H1 (cell line): ENCODE results near the gene LRP11. TPM values are rescaled to one million over a fixed set of nuclear protein-coding genes. Genes with fewer than 3 reads are reported as not detected.

Source experiments
- CTCF ChIA-PET: fragments of 300-600 bp; sonication (Branson Sonifier 250); formaldehyde crosslinking; loops from one replicate; lab custom pipeline; 2021; ENCODE audit not compliant: partially characterized antibody; lab: Charles Lee
- POLR2A ChIA-PET: fragments of 300-600 bp; sonication (Branson Sonifier 250); formaldehyde crosslinking; loops from one replicate; lab custom pipeline; 2021; ENCODE audit warnings: inconsistent platforms; ENCODE audit not compliant: partially characterized antibody; lab: Charles Lee
- DNase-seq, 2 experiments: peaks; one replicate each; pipeline versions ENCODE4 v3.0.0 to v3.0.0-alpha.2; 2010 to 2022; ENCODE audit warnings: low spot score in 2 of 2, low read depth in 1 of 2, mixed read lengths in 1 of 2
- FAIRE-seq: peaks from 2 replicates; lab custom pipeline; 2011; peaks lifted over from hg19 to GRCh38; lab: Jason Lieb, UNC
- H2AFZ ChIP-seq: 2 replicates; pipeline ENCODE4 v1.8.1; 2012; ENCODE audit warnings: low read length, inconsistent platforms
- H2AK5ac ChIP-seq: 2 replicates; pipeline ENCODE4 v1.6.1; 2013; ENCODE audit warnings: low read depth, low read length
- H2BK120ac ChIP-seq: replicated peaks from 2 replicates; pipeline ENCODE3; 2013; ENCODE audit warnings: low read depth, low read length, inconsistent platforms
- H2BK12ac ChIP-seq: 2 replicates; pipeline ENCODE4 v1.6.1; 2013; ENCODE audit warnings: low read depth, low read length
- H2BK15ac ChIP-seq: 2 replicates; pipeline ENCODE4 v1.6.1; 2013; ENCODE audit warnings: low read length
- H2BK20ac ChIP-seq: 2 replicates; pipeline ENCODE4 v1.6.1; 2013; ENCODE audit warnings: low read length
- H2BK5ac ChIP-seq: 2 replicates; pipeline ENCODE4 v1.6.1; 2013; ENCODE audit warnings: low read depth, low read length
- H3K14ac ChIP-seq: 2 replicates; pipeline ENCODE4 v1.6.1; 2013; ENCODE audit warnings: inconsistent platforms; ENCODE audit not compliant: insufficient read length
- H3K18ac ChIP-seq: 2 replicates; pipeline ENCODE4 v1.6.1; 2013; ENCODE audit warnings: low read length; ENCODE audit errors: extremely low read depth
- H3K23ac ChIP-seq: 2 replicates; pipeline ENCODE4 v1.6.1; 2013; ENCODE audit warnings: inconsistent platforms; ENCODE audit not compliant: insufficient read length
- H3K23me2 ChIP-seq: 2 replicates; pipeline ENCODE4 v1.6.1; 2013; ENCODE audit warnings: low read depth, low read length
- H3K27ac ChIP-seq: 2 replicates; pipeline ENCODE4 v1.6.1; 2011; ENCODE audit warnings: low read depth, low read length, inconsistent platforms
- H3K27me3 ChIP-seq, 4 experiments: replicated peaks in 1 of 4; 1 replicate in 1 of 4; 2 replicates in 3 of 4; pipeline versions ENCODE4 v1.6.1 to v1.8.1; 2011 to 2013; ENCODE audit warnings: low read length in 3 of 4, mild to moderate bottlenecking in 3 of 4, inconsistent platforms in 2 of 4, mixed read lengths in 2 of 4, moderate library complexity in 1 of 4; ENCODE audit not compliant: control insufficient read depth in 3 of 4, insufficient read depth in 3 of 4; ENCODE audit errors: extremely low read depth in 1 of 4
- H3K36me3 ChIP-seq, 4 experiments: 2 replicates each; pipeline versions ENCODE4 v1.6.1 to v1.8.1; 2011 to 2013; ENCODE audit warnings: mild to moderate bottlenecking in 4 of 4, low read length in 3 of 4, moderate library complexity in 2 of 4, control low read depth in 1 of 4, inconsistent platforms in 1 of 4; ENCODE audit not compliant: insufficient read depth in 4 of 4, control insufficient read depth in 2 of 4
- H3K4ac ChIP-seq: replicated peaks from 2 replicates; pipeline ENCODE3; 2013; ENCODE audit warnings: low read length, low read depth, mixed read lengths, inconsistent platforms; ENCODE audit not compliant: insufficient read length
- H3K4me1 ChIP-seq, 4 experiments: replicated peaks in 1 of 4; 1 replicate in 1 of 4; 2 replicates in 3 of 4; pipeline versions ENCODE4 v1.6.1 to v1.8.1; 2011 to 2013; ENCODE audit warnings: low read length in 3 of 4, inconsistent platforms in 2 of 4, mixed read lengths in 1 of 4; ENCODE audit not compliant: insufficient read depth in 4 of 4, control insufficient read depth in 3 of 4
- H3K4me2 ChIP-seq, 2 experiments: 2 replicates each; pipeline versions ENCODE4 v1.6.1 to v1.8.1; 2011 to 2013; ENCODE audit warnings: low read depth in 2 of 2, low read length in 2 of 2, control low read depth in 1 of 2, inconsistent platforms in 1 of 2, mild to moderate bottlenecking in 1 of 2; ENCODE audit not compliant: insufficient read depth in 1 of 2
- H3K4me3 ChIP-seq, 4 experiments: fragments of 200-600, 300-600 bp in 1 of 4; sonication (generic), shearing (Covaris generic), sonication (Bioruptor Twin) in 1 of 4; 2 replicates each; pipeline versions ENCODE4 v1.5.1 to v1.8.1; 2011 to 2016; ENCODE audit warnings: low read length in 4 of 4, low read depth in 3 of 4, control low read depth in 2 of 4, inconsistent platforms in 2 of 4, mild to moderate bottlenecking in 2 of 4, mixed read lengths in 1 of 4, moderate library complexity in 1 of 4; ENCODE audit not compliant: insufficient read depth in 2 of 4; ENCODE audit errors: extremely low read depth in 1 of 4
- H3K56ac ChIP-seq: replicated peaks from 2 replicates; pipeline ENCODE3; 2013; ENCODE audit warnings: low read depth, mild to moderate bottlenecking, mixed read lengths, low read length, inconsistent platforms; ENCODE audit not compliant: insufficient read length
- H3K79me1 ChIP-seq: 2 replicates; pipeline ENCODE4 v1.6.1; 2013; ENCODE audit warnings: low read depth, low read length, control low read depth
- H3K79me2 ChIP-seq, 2 experiments: 2 replicates each; pipeline versions ENCODE4 v1.6.1 to v1.8.1; 2012 to 2013; ENCODE audit warnings: low read length in 2 of 2, mild to moderate bottlenecking in 2 of 2, inconsistent platforms in 1 of 2; ENCODE audit not compliant: insufficient read depth in 2 of 2, control insufficient read depth in 1 of 2
- H3K9ac ChIP-seq, 4 experiments: replicated peaks in 1 of 4; 1 replicate in 1 of 4; 2 replicates in 3 of 4; pipeline versions ENCODE4 v1.6.1 to v1.8.1; 2011 to 2013; ENCODE audit warnings: low read depth in 3 of 4, low read length in 3 of 4, control low read depth in 2 of 4, mild to moderate bottlenecking in 2 of 4, moderate library complexity in 2 of 4, inconsistent platforms in 1 of 4; ENCODE audit errors: extremely low read depth in 1 of 4
- H3K9me3 ChIP-seq, 2 experiments: 2 replicates each; pipeline versions ENCODE4 v1.6.1 to v1.8.1; 2012 to 2013; ENCODE audit warnings: mild to moderate bottlenecking in 2 of 2, moderate library complexity in 2 of 2, control low read depth in 1 of 2, inconsistent platforms in 1 of 2, low read depth in 1 of 2, low read length in 1 of 2, mixed read lengths in 1 of 2; ENCODE audit not compliant: insufficient read depth in 2 of 2
- H4K20me1 ChIP-seq, 2 experiments: replicated peaks in 1 of 2; 2 replicates each; pipeline versions ENCODE3 to v1.8.1; 2011 to 2013; ENCODE audit warnings: inconsistent platforms in 2 of 2, low read length in 2 of 2, mild to moderate bottlenecking in 1 of 2; ENCODE audit not compliant: insufficient read depth in 2 of 2, control insufficient read depth in 1 of 2
- H4K5ac ChIP-seq: 2 replicates; pipeline ENCODE4 v1.6.1; 2013; ENCODE audit warnings: low read length, low read depth, mixed read lengths, inconsistent platforms; ENCODE audit not compliant: insufficient read length
- H4K8ac ChIP-seq: 2 replicates; pipeline ENCODE4 v1.8.0; 2013; ENCODE audit warnings: mild to moderate bottlenecking, moderate library complexity, low read length, inconsistent platforms; ENCODE audit not compliant: insufficient read depth; ENCODE audit errors: extremely low read depth
- H4K91ac ChIP-seq: replicated peaks from 2 replicates; pipeline ENCODE3; 2013; ENCODE audit warnings: low read length, mixed read lengths, inconsistent platforms; ENCODE audit not compliant: insufficient read length
- BACH1 ChIP-seq: IDR thresholded peaks from 2 replicates; pipeline ENCODE4 v1.6.1; 2012; ENCODE audit warnings: low read length, improper control_type of control experiment
- BCL11A ChIP-seq, 2 experiments: IDR thresholded peaks; one replicate each; pipeline ENCODE4 v1.6.1; 2011; ENCODE audit warnings: low read depth in 2 of 2, low read length in 2 of 2, mild to moderate bottlenecking in 2 of 2
- CTBP2 ChIP-seq: IDR thresholded peaks from 2 replicates; pipeline ENCODE4 v1.7.0; 2011; ENCODE audit warnings: borderline replicate concordance, mild to moderate bottlenecking, moderate library complexity, mixed read lengths, low read length; ENCODE audit not compliant: insufficient read depth, insufficient read length
- EP300 ChIP-seq, 2 experiments: IDR thresholded peaks; 1 replicate in 1 of 2; 2 replicates in 1 of 2; pipeline ENCODE4 v1.6.1; 2011 to 2012; ENCODE audit warnings: low read depth in 2 of 2, low read length in 2 of 2, mild to moderate bottlenecking in 2 of 2, borderline replicate concordance in 1 of 2, inconsistent platforms in 1 of 2, moderate library complexity in 1 of 2
- FOSL1 ChIP-seq: IDR thresholded peaks from 2 replicates; pipeline ENCODE4 v1.6.1; 2011; ENCODE audit warnings: mild to moderate bottlenecking, low read depth, low read length, moderate library complexity; ENCODE audit not compliant: insufficient read depth
- HDAC2 ChIP-seq, 2 experiments: fragments of 300-600 bp in 1 of 2; sonication (generic) in 1 of 2; IDR thresholded peaks; 2 replicates each; pipeline ENCODE4 v1.6.1; 2011 to 2012; ENCODE audit warnings: low read depth in 2 of 2, low read length in 2 of 2, mild to moderate bottlenecking in 2 of 2, moderate library complexity in 2 of 2, borderline replicate concordance in 1 of 2, inconsistent platforms in 1 of 2
- KDM1A ChIP-seq: fragments of 200-600, 300-600 bp; sonication (generic); IDR thresholded peaks from 2 replicates; pipeline ENCODE4 v1.7.1; 2016; ENCODE audit warnings: mild to moderate bottlenecking, low read length, borderline replicate concordance
- NANOG ChIP-seq: IDR thresholded peaks from 2 replicates; pipeline ENCODE4 v1.6.1; 2011; ENCODE audit warnings: low read length, low read depth, mild to moderate bottlenecking, inconsistent platforms; ENCODE audit not compliant: insufficient read depth, poor library complexity, severe bottlenecking
- NRF1 ChIP-seq: IDR thresholded peaks from 2 replicates; pipeline ENCODE4 v1.6.1; 2011; ENCODE audit warnings: mild to moderate bottlenecking, low read depth, low read length, improper control_type of control experiment
- SIX5 ChIP-seq: IDR thresholded peaks from 2 replicates; pipeline ENCODE4 v1.6.1; 2011; ENCODE audit warnings: mild to moderate bottlenecking, low read depth, low read length
- SP2 ChIP-seq: IDR thresholded peaks from 2 replicates; pipeline ENCODE4 v1.6.1; 2012; ENCODE audit warnings: mild to moderate bottlenecking, low read length, inconsistent platforms
- TCF12 ChIP-seq: IDR thresholded peaks from 2 replicates; pipeline ENCODE4 v1.6.1; 2011; ENCODE audit warnings: low read depth, mild to moderate bottlenecking, low read length
- ZNF274 ChIP-seq: IDR thresholded peaks from 2 replicates; pipeline ENCODE4 v1.7.0; 2012; ENCODE audit warnings: low read length, borderline replicate concordance; ENCODE audit errors: extremely low read depth
- polyA plus RNA-seq, 7 experiments: library from polyadenylated mRNA; depleted of rRNA in 3 of 7; stranded (reverse) in 5 of 7; unstranded in 2 of 7; fragments of >200 nt in 5 of 7; fragments of 200-250 nt in 2 of 7; gene quantifications; 1 replicate in 5 of 7; 2 replicates in 1 of 7; 4 replicates in 1 of 7; pipeline versions ENCODE4 v1.2.1 to v1.2.3, GENCODE V29; 2011 to 2013; ENCODE audit warnings: missing spikeins in 2 of 7, mixed read lengths in 2 of 7
- total RNA-seq: library from RNA; stranded (reverse); fragmentation: NEBNext Ultra II Directional; extraction: Animal tissue kit (Norgen Biotek cat#: 25700); gene quantifications from 2 replicates; pipeline ENCODE4 v1.2.1, GENCODE V29; 2021

The LRP11 gene
- total and polyA plus RNA-seq, 2 of the 8 experiments (the other 6 are each of a cell fraction or from before 2014, with no cell fraction given): 11.0 to 20.0 TPM

DNA sequence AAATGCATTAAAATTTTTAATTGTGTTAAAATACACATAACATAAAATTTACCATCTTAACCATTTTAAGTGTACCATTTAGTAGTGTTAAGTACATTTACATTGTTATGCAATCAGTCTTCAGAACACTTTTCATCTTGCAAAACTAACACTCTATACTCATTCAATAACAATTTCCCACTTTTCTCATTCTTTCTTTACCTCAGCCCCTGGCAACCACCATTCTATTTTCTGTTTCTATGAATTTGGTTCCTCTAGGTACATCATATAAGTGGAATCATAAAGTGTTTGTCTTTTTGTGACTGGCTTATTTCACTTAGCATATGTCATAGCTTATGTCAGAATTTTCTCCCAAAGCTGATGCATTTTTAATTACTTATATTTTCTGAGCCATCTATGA is 82.4 kb downstream of the LRP11 start:
- H3K18ac ChIP-seq: no peak overlapping the region
- no peak for DNase-seq
- H2AFZ ChIP-seq: no peak overlapping the region
- ChIA-PET POLR2A (no interaction called here), CTCF (interaction anchor here (1.0 kb wide), 1 partner anchor 59 kb away, joined by 3 read pairs; no protein-coding TSS in a partner anchor)
- no peaks in the 10 kb centered on the region for H3K27me3 ChIP-seq
- H3K27ac ChIP-seq: no peak overlapping the region
- no peaks in the 10 kb centered on the region for H3K79me2 ChIP-seq
- no peak overlapping the region for H4K8ac ChIP-seq
- H4K91ac ChIP-seq: no peak overlapping the region
- no peak overlapping the region for H3K56ac ChIP-seq
- no peak for FAIRE-seq
- no peak overlapping the region for H3K4ac ChIP-seq
- H2BK12ac ChIP-seq: no peak overlapping the region
- no peak overlapping the region for H3K14ac ChIP-seq
- no peak overlapping the region for H2BK120ac ChIP-seq
- H3K23me2 ChIP-seq: no peaks in the 10 kb centered on the region
- H3K4me2 ChIP-seq: no peak overlapping the region
- H3K9me3 ChIP-seq: peaks cover 0 to under 1% of the 10 kb centered on the region in 2 experiments; a peak in 1 of 4 replicates
- H3K9ac ChIP-seq: no peak overlapping the region
- no peak overlapping the region for H2BK15ac ChIP-seq
- no peaks in the 10 kb centered on the region for H3K4me1 ChIP-seq
- H4K5ac ChIP-seq: no peak overlapping the region
- H2BK20ac ChIP-seq: no peak overlapping the region
- TF ChIP-seq BCL11A (IDR thresholded peaks at IDR 0.05; ENCODE audit: low read depth in 2 of 2, low read length in 2 of 2) (no peak), NANOG (no peak), FOSL1 (no peak), TCF12 (no peak), CTBP2 (no peak), KDM1A (no peak), SP2 (no peak), EP300 (IDR thresholded peaks at IDR 0.05; ENCODE audit: borderline replicate concordance in 1 of 2, low read depth in 2 of 2, low read length in 2 of 2) (no peak), SIX5 (no peak), ZNF274 (no peak), BACH1 (no peak), NRF1 (no peak), HDAC2 (IDR thresholded peaks at IDR 0.05; ENCODE audit: borderline replicate concordance in 1 of 2, low read depth in 2 of 2, low read length in 2 of 2) (no peak)
- H2BK5ac ChIP-seq: no peak overlapping the region
- no peaks in the 10 kb centered on the region for H4K20me1 ChIP-seq
- no peak overlapping the region for H3K4me3 ChIP-seq
- H3K79me1 ChIP-seq: no peaks in the 10 kb centered on the region
- no peak overlapping the region for H3K23ac ChIP-seq
- no peak overlapping the region for H2AK5ac ChIP-seq
- H3K36me3 ChIP-seq: peaks cover 0 to 11% (median 1%) of the 10 kb centered on the region in 4 experiments; a peak in 3 of 8 replicates
